GM10847 (cell line): Measurements from ENCODE around the gene KRTAP21-1.
"Not testable (repeated sequence)": the region's sequence is repeated elsewhere in the genome, so short reads cannot be mapped to it uniquely, and the experiment has no call there.

Source experiments
- POLR2A ChIP-seq: IDR thresholded peaks from 2 replicates; pipeline ENCODE4 v1.6.1; 2011; ENCODE audit not compliant: insufficient read length; ENCODE audit errors: extremely low read depth

Gene KRTAP21-1

GRCh38 chr21:30755328-30755727 is at the start of gene KRTAP21-1:
Gene KRTAP21-1, minus strand, starts transcription at chr21:30755428. Its CDS starts 50 bp downstream, at chr21:30755378.
- TF ChIP-seq POLR2A, result not testable (repeated sequence)

GRCh38 chr21:30800605-30801004 is 45.4 kb upstream of the KRTAP21-1 start:
- TF ChIP-seq POLR2A, result no peak

- TF ChIP-seq POLR2A, result no peak
Observed at GRCh38 chr21:30793581-30794314, 38.5 kb upstream of the KRTAP21-1 start.

- TF ChIP-seq POLR2A, result no peak
Observed at GRCh38 chr21:30779249-30779648, 24.0 kb upstream of the KRTAP21-1 start.

- TF ChIP-seq POLR2A, result no peak
Observed at GRCh38 chr21:30769724-30770431, 14.7 kb upstream of the KRTAP21-1 start.

GRCh38 chr21:30760776-30761175 is 5.5 kb upstream of the KRTAP21-1 start:
- TF ChIP-seq POLR2A, result no peak

GRCh38 chr21:30758306-30758705 is 3.1 kb upstream of the KRTAP21-1 start:
- TF ChIP-seq POLR2A, result no peak

- TF ChIP-seq POLR2A, result no peak
Observed at GRCh38 chr21:30747159-30747558, 8.1 kb downstream of the KRTAP21-1 start, which contains the start of gene KRTAP21-2. Gene KRTAP21-2, minus strand, starts transcription at chr21:30747259. Its CDS starts 57 bp downstream, at chr21:30747202.

GRCh38 chr21:30740462-30740861 is 14.8 kb downstream of the KRTAP21-1 start:
- TF ChIP-seq POLR2A, result no peak

GRCh38 chr21:30733026-30733425 is 22.2 kb downstream of the KRTAP21-1 start:
- TF ChIP-seq POLR2A, result no peak

- no peak for TF ChIP-seq POLR2A
Observed at GRCh38 chr21:30726726-30727125, 28.5 kb downstream of the KRTAP21-1 start.

GRCh38 chr21:30719401-30719800 is 35.8 kb downstream of the KRTAP21-1 start:
- TF ChIP-seq POLR2A, result no peak

- no peak for TF ChIP-seq POLR2A
Observed at GRCh38 chr21:30718239-30718909, 36.9 kb downstream of the KRTAP21-1 start, which contains the start of gene KRTAP21-3. Gene KRTAP21-3, minus strand, starts transcription at chr21:30718777. Its CDS starts 18 bp downstream, at chr21:30718759.

- no peak for TF ChIP-seq POLR2A
Observed at GRCh38 chr21:30717105-30717504, 38.1 kb downstream of the KRTAP21-1 start.

- no peak for TF ChIP-seq POLR2A
Observed at GRCh38 chr21:30714946-30715345, 40.3 kb downstream of the KRTAP21-1 start.

GRCh38 chr21:30714456-30714855 is 40.8 kb downstream of the KRTAP21-1 start:
- no peak for TF ChIP-seq POLR2A
